Astrocyte (in vitro differentiated cells and primary cell): ENCODE data around the gene TMEM132E. TPM values are rescaled to one million over a fixed set of nuclear protein-coding genes. Genes with fewer than 3 reads are reported as not detected.

Experiments
- DNase-seq: peaks from one replicate; pipeline ENCODE4 v3.0.0-alpha.2; 2010; ENCODE audit warnings: low read depth
- FAIRE-seq: peaks from 2 replicates; lab custom pipeline; 2011; peaks lifted over from hg19 to GRCh38; lab: Jason Lieb, UNC
- H2AFZ ChIP-seq: 2 replicates; pipeline ENCODE4 v1.6.0; 2012; ENCODE audit warnings: low read depth, low read length, inconsistent platforms
- H3K27ac ChIP-seq: 2 replicates; pipeline ENCODE4 v1.5.1; 2011; ENCODE audit warnings: low read depth, low read length, inconsistent platforms
- H3K27me3 ChIP-seq: 2 replicates; pipeline ENCODE4 v1.6.0; 2011; ENCODE audit warnings: low read length, inconsistent platforms; ENCODE audit not compliant: insufficient read depth
- H3K36me3 ChIP-seq: 2 replicates; pipeline ENCODE4 v1.5.1; 2011; ENCODE audit warnings: low read length, inconsistent platforms; ENCODE audit not compliant: insufficient read depth
- H3K4me1 ChIP-seq: 2 replicates; pipeline ENCODE4 v1.5.1; 2011; ENCODE audit warnings: low read length, inconsistent platforms; ENCODE audit not compliant: insufficient read depth
- H3K4me2 ChIP-seq: 2 replicates; pipeline ENCODE4 v1.6.0; 2012; ENCODE audit warnings: low read length, inconsistent platforms
- H3K4me3 ChIP-seq: 2 replicates; pipeline ENCODE4 v1.5.1; 2011; ENCODE audit warnings: low read depth, mild to moderate bottlenecking, low read length, inconsistent platforms; ENCODE audit not compliant: insufficient read depth
- H3K79me2 ChIP-seq: 2 replicates; pipeline ENCODE4 v1.6.0; 2012; ENCODE audit warnings: mild to moderate bottlenecking, low read length, inconsistent platforms; ENCODE audit not compliant: insufficient read depth
- H3K9ac ChIP-seq: 2 replicates; pipeline ENCODE4 v1.6.0; 2012; ENCODE audit warnings: mild to moderate bottlenecking, low read length, inconsistent platforms
- H3K9me3 ChIP-seq: 2 replicates; pipeline ENCODE4 v1.5.1; 2012; ENCODE audit warnings: low read depth, mild to moderate bottlenecking, low read length, inconsistent platforms; ENCODE audit not compliant: insufficient read depth
- H4K20me1 ChIP-seq: 2 replicates; pipeline ENCODE4 v1.6.0; 2012; ENCODE audit warnings: low read length, inconsistent platforms; ENCODE audit not compliant: insufficient read depth
- H3K27ac Mint-ChIP-seq: one replicate; pipeline ENCODE4 v1.8.0; 2021; ENCODE audit warnings: mild to moderate bottlenecking, mixed read lengths; ENCODE audit not compliant: unreplicated experiment
- H3K27me3 Mint-ChIP-seq: one replicate; pipeline ENCODE4 v1.8.0; 2021; ENCODE audit warnings: low read depth, mixed read lengths; ENCODE audit not compliant: unreplicated experiment
- H3K36me3 Mint-ChIP-seq: one replicate; pipeline ENCODE4 v1.8.0; 2021; ENCODE audit warnings: low read depth, mixed read lengths; ENCODE audit not compliant: unreplicated experiment
- H3K4me1 Mint-ChIP-seq: one replicate; pipeline ENCODE4 v1.8.0; 2021; ENCODE audit warnings: low read depth, mixed read lengths; ENCODE audit not compliant: unreplicated experiment
- H3K4me3 Mint-ChIP-seq: one replicate; pipeline ENCODE4 v1.8.0; 2021; ENCODE audit warnings: mild to moderate bottlenecking, moderate library complexity, mixed read lengths; ENCODE audit not compliant: unreplicated experiment
- H3K9me3 Mint-ChIP-seq: one replicate; pipeline ENCODE4 v1.8.0; 2021; ENCODE audit warnings: mild to moderate bottlenecking, mixed read lengths; ENCODE audit not compliant: unreplicated experiment
- CTCF ChIP-seq: IDR thresholded peaks from 2 replicates; pipeline ENCODE4 v1.5.1; 2011; ENCODE audit warnings: low read depth, mild to moderate bottlenecking, inconsistent platforms, low read length, moderate library complexity; ENCODE audit not compliant: insufficient read depth
- EZH2 ChIP-seq: IDR thresholded peaks from 2 replicates; pipeline ENCODE4 v1.6.1; 2012; ENCODE audit warnings: mild to moderate bottlenecking, low read length, inconsistent platforms; ENCODE audit not compliant: insufficient read depth
- total RNA-seq: library from RNA; stranded (reverse); gene quantifications from 2 replicates; pipeline ENCODE4 v1.2.1, GENCODE V29; 2021

Gene TMEM132E
- total RNA-seq, 1 donor from 2014 or later, result 0.18 TPM

DNA sequence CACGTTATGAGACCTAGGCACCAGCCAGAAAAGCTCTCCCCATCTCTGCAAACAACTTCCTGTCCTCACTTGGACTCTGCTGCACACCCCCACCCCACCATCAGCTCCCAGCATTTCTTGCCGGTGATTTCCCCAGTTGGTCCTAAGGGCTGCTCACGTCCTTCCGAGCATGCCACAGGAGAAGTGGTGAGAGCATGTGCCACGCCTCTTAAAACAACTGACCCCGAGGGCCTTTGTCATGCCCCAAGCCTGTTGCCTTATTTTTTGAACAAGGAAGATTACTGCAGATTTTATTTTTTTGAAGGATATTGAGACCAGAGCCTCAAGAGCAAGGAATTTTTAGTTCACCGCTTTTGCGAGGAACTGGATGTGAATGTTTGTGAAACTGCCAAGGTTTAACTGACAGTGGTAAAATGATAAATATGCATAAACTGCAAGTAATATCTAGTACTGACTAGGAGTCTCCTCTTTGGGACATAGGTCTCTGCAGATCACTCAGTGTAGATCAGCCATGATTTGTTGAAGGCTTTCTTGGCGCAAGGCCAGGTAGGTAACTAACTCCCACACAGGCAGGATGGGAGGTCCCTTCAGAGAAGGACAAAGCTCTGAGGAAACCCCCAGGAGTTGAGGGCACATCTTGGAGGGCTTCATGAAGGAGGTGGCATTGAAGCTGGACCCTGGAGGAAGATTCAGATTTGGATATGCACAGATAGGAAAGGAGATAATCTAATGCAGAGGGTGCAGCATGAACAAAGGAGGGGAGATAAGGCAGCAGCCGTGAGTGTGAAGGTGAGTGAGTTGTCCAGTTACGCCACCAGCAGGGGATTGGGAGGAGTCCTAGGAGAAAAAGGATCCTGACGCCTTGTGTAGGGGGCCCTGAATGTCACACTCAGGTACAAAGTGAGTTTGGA lies 44.7 kb downstream of the TMEM132E start:
- Histone ChIP-seq H3K4me1 (no peaks in the 10 kb centered on the region), H3K27ac (no peak overlapping the region), H3K9me3 (no peaks in the 10 kb centered on the region), H3K4me3 (no peak overlapping the region), H2AFZ (no peak overlapping the region), H3K36me3 (no peaks in the 10 kb centered on the region), H3K4me2 (no peak overlapping the region), H3K9ac (no peak overlapping the region), H4K20me1 (no peaks in the 10 kb centered on the region), H3K27me3 (peaks cover 15% of the 10 kb centered on the region), H3K79me2 (no peaks in the 10 kb centered on the region)
- Mint-ChIP-seq H3K27ac (no peak overlapping the region), H3K36me3 (no peaks in the 10 kb centered on the region), H3K27me3 (peaks cover 41% of the 10 kb centered on the region), H3K9me3 (peaks cover under 1% of the 10 kb centered on the region), H3K4me1 (peaks cover 16% of the 10 kb centered on the region), H3K4me3 (no peak overlapping the region)
- DNase-seq (no peak), FAIRE-seq (no peak)
- no peak for TF ChIP-seq CTCF
- no peak for TF ChIP-seq EZH2

- no peak overlapping the region for H3K4me2 ChIP-seq
- FAIRE-seq (no peak), DNase-seq (no peak)
- Mint-ChIP-seq H3K36me3 (no peaks in the 10 kb centered on the region), H3K27me3 (peaks cover 43% of the 10 kb centered on the region), H3K4me3 (no peak overlapping the region), H3K27ac (no peak overlapping the region), H3K9me3 (peaks cover 3% of the 10 kb centered on the region), H3K4me1 (peaks cover 16% of the 10 kb centered on the region)
- no peaks in the 10 kb centered on the region for H3K79me2 ChIP-seq
- peaks cover 15% of the 10 kb centered on the region for H3K27me3 ChIP-seq
- TF ChIP-seq CTCF (no peak), EZH2 (no peak)
- no peak overlapping the region for H2AFZ ChIP-seq
- no peak overlapping the region for H3K4me3 ChIP-seq
- H3K9me3 ChIP-seq, result no peaks in the 10 kb centered on the region
- no peaks in the 10 kb centered on the region for H3K36me3 ChIP-seq
- H3K27ac ChIP-seq, result no peak overlapping the region
- no peak overlapping the region for H3K9ac ChIP-seq
- no peaks in the 10 kb centered on the region for H4K20me1 ChIP-seq
- no peaks in the 10 kb centered on the region for H3K4me1 ChIP-seq
Observed at GRCh38 chr17:34624767-34625383, 45.5 kb downstream of the TMEM132E start.
